IPS-20b (cell line): ENCODE measurements around the gene MBD3L1.

Experiments
- H3K27ac ChIP-seq: one replicate; pipeline ENCODE4 v1.5.1; 2013; ENCODE audit warnings: low read length
- H3K27me3 ChIP-seq: 2 replicates; pipeline ENCODE4 v1.6.1; 2013; ENCODE audit warnings: mild to moderate bottlenecking, low read length, inconsistent platforms; ENCODE audit not compliant: insufficient read depth
- H3K36me3 ChIP-seq: 2 replicates; pipeline ENCODE4 v1.6.1; 2013; ENCODE audit warnings: low read depth, mild to moderate bottlenecking, inconsistent platforms, low read length, moderate library complexity; ENCODE audit not compliant: insufficient read depth
- H3K4me1 ChIP-seq: 2 replicates; pipeline ENCODE4 v1.6.1; 2013; ENCODE audit warnings: mild to moderate bottlenecking, control low read depth, inconsistent platforms, low read length, moderate library complexity; ENCODE audit not compliant: insufficient read depth
- H3K4me3 ChIP-seq: 2 replicates; pipeline ENCODE4 v1.5.1; 2013; ENCODE audit warnings: mild to moderate bottlenecking, low read length, inconsistent platforms
- H3K9ac ChIP-seq: 2 replicates; pipeline ENCODE4 v1.6.1; 2013; ENCODE audit warnings: low read depth, mild to moderate bottlenecking, inconsistent platforms, low read length, moderate library complexity
- H3K9me3 ChIP-seq: 2 replicates; pipeline ENCODE4 v1.6.1; 2013; ENCODE audit warnings: mild to moderate bottlenecking, low read depth, low read length, inconsistent platforms; ENCODE audit not compliant: insufficient read depth

The MBD3L1 gene

GRCh38 chr19:8832132-8833021 is at the start of gene MBD3L1, which contains the start of gene ZNF558:
TSS of gene MBD3L1 (plus strand) at chr19:8832377. CDS start at chr19:8842679, 10,302 bp downstream.
TSS of gene ZNF558 (minus strand) at chr19:8832304. CDS start at chr19:8822659, 9,645 bp downstream.
- Histone ChIP-seq H3K36me3 (peaks cover 5% of the 10 kb centered on the region; the same call in 1 of the 2 replicates), H3K9ac (peak within 1 kb of the TSS; percentile 74), H3K4me3 (peak within 1 kb of the TSS; percentile 85), H3K9me3 (peaks cover 30% of the 10 kb centered on the region; the same call in 1 of the 2 replicates), H3K4me1 (no peaks in the 10 kb centered on the region), H3K27me3 (no peaks in the 10 kb centered on the region), H3K27ac (no peak within 1 kb of the TSS)

DNA sequence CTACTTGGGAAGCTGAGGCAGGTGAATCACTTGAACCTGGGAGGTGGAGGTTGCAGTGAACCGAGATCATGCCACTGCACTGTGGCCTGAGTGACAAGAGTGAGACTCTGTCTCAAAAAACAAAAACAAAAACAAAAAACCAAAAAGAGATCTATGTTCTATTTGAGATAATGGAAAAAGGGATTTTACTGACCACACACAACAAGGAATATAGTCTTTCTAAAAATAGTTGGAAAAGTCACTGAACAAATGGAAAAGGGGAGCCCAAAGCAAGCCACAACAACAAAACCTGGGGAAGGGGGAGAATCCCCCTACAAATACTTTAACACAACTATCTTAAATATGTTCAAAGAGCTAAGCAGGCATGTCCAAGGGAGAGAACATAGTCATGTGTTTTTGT is 37.4 kb upstream of the MBD3L1 start:
- Histone ChIP-seq H3K4me3 (no peak overlapping the region), H3K27ac (no peak overlapping the region), H3K9ac (no peak overlapping the region), H3K27me3 (no peaks in the 10 kb centered on the region), H3K9me3 (peaks cover 28% of the 10 kb centered on the region), H3K36me3 (no peaks in the 10 kb centered on the region), H3K4me1 (no peaks in the 10 kb centered on the region)

DNA sequence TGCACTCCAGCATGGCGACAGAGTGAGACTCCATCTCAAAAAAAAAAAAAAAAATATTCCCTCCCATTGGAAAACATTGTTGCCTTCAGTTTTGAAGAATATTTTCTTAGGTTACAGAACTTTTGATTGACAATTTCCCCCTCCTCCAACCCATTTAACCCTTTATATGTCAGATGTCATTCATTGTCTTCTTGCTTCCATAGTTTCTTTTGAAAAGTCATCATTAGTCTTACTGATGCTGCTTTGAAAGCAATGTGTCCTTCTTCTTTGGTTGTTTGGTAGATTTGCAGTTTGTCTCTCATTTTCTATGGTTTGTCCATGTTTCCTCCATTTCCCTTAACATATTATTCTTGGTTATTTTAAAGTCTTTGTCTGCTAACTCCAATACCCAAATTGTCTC is 25.5 kb upstream of the MBD3L1 start:
- no peaks in the 10 kb centered on the region for H3K4me1 ChIP-seq
- peaks cover 43% of the 10 kb centered on the region for H3K36me3 ChIP-seq
- no peak overlapping the region for H3K4me3 ChIP-seq
- peaks cover 92% of the 10 kb centered on the region for H3K9me3 ChIP-seq
- H3K27ac ChIP-seq, result no peak overlapping the region
- H3K9ac ChIP-seq, result no peak overlapping the region
- H3K27me3 ChIP-seq, result no peaks in the 10 kb centered on the region

GRCh38 chr19:8811315-8812172 is 20.6 kb upstream of the MBD3L1 start:
- Histone ChIP-seq H3K9me3 (peaks cover 96% of the 10 kb centered on the region), H3K9ac (no peak overlapping the region), H3K4me1 (no peaks in the 10 kb centered on the region), H3K27ac (no peak overlapping the region), H3K36me3 (peaks cover 68% of the 10 kb centered on the region), H3K4me3 (0 out of 2 replicates have a peak overlapping the region, but pooled peaks have one; percentile 16), H3K27me3 (no peaks in the 10 kb centered on the region)

GRCh38 chr19:8814176-8814575 is 18.0 kb upstream of the MBD3L1 start:
- Histone ChIP-seq H3K9me3 (peaks cover 96% of the 10 kb centered on the region), H3K36me3 (peaks cover 76% of the 10 kb centered on the region), H3K27me3 (no peaks in the 10 kb centered on the region), H3K9ac (no peak overlapping the region), H3K4me1 (no peaks in the 10 kb centered on the region), H3K27ac (no peak overlapping the region), H3K4me3 (0 out of 2 replicates have a peak overlapping the region, but pooled peaks have one; percentile 15)

DNA sequence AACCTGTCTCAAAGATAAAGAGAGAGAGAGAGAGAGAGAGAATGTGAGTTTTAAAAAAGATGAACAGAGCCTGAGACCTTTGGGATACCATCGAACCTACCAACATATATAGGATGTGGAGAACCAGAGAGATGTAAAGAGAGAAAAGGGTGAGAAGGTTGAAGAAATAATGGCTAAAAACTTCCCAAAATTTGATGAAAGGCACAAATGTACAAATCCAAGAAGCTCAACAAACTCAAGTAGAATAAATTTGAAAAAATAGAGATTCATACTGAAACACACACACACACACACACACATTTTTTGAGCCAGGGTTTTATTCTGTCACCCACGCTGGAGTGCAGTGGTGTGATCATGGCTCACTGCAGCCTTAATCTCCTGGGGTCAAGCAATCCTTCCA is 16.4 kb upstream of the MBD3L1 start:
- no peaks in the 10 kb centered on the region for H3K27me3 ChIP-seq
- H3K27ac ChIP-seq, result no peak overlapping the region
- no peak overlapping the region for H3K4me3 ChIP-seq
- H3K9me3 ChIP-seq, result peaks cover 91% of the 10 kb centered on the region
- H3K4me1 ChIP-seq, result no peaks in the 10 kb centered on the region
- H3K9ac ChIP-seq, result no peak overlapping the region
- peaks cover 81% of the 10 kb centered on the region for H3K36me3 ChIP-seq

GRCh38 chr19:8820234-8820633 is 11.9 kb upstream of the MBD3L1 start:
- Histone ChIP-seq H3K27me3 (no peaks in the 10 kb centered on the region), H3K9me3 (peaks cover 54% of the 10 kb centered on the region), H3K9ac (no peak overlapping the region), H3K27ac (no peak overlapping the region), H3K36me3 (peaks cover 79% of the 10 kb centered on the region), H3K4me1 (no peaks in the 10 kb centered on the region), H3K4me3 (no peak overlapping the region)

DNA sequence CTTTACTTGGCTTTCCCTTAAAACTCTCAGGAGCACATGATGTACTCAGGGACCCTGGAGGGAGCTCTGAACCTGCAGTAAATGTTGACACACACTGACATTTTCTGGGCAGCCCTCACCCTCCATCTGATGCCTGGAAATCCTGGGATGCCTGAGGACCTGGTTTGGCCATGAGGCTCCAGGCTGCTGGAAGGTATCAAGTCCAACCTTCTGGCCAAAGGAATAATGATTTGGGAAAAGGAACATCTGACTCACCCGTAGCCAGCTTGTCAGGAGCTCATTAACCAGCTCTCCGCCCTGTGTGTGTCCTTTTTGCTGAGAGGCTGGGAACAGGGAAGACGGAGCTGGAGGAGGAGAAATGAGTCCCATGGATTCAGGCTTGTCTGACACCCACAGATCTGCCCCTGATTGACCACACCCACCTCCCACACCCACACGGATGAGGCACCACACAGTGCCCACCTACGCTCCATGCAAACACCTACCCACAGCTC is 10.4 kb upstream of the MBD3L1 start:
- Histone ChIP-seq H3K36me3 (peaks cover 73% of the 10 kb centered on the region), H3K27me3 (no peaks in the 10 kb centered on the region), H3K9me3 (peaks cover 51% of the 10 kb centered on the region), H3K4me3 (no peak overlapping the region), H3K27ac (no peak overlapping the region), H3K4me1 (no peaks in the 10 kb centered on the region), H3K9ac (no peak overlapping the region)

- no peaks in the 10 kb centered on the region for H3K27me3 ChIP-seq
- no peak overlapping the region for H3K27ac ChIP-seq
- H3K4me3 ChIP-seq, result no peak overlapping the region
- H3K9ac ChIP-seq, result no peak overlapping the region
- no peaks in the 10 kb centered on the region for H3K4me1 ChIP-seq
- peaks cover 30% of the 10 kb centered on the region; the same call in 1 of the 2 replicates for H3K9me3 ChIP-seq
- H3K36me3 ChIP-seq, result peaks cover 39% of the 10 kb centered on the region
These were observed 5.8 kb upstream of the MBD3L1 start for GRCh38 chr19:8826371-8826770.

GRCh38 chr19:8827277-8827676 is 4.9 kb upstream of the MBD3L1 start:
- H3K9ac ChIP-seq, result no peak overlapping the region
- H3K9me3 ChIP-seq, result peaks cover 30% of the 10 kb centered on the region; the same call in 1 of the 2 replicates
- H3K27me3 ChIP-seq, result no peaks in the 10 kb centered on the region
- peaks cover 30% of the 10 kb centered on the region for H3K36me3 ChIP-seq
- no peak overlapping the region for H3K4me3 ChIP-seq
- H3K4me1 ChIP-seq, result no peaks in the 10 kb centered on the region
- H3K27ac ChIP-seq, result no peak overlapping the region

GRCh38 chr19:8831373-8831772 is 804 bp upstream of the MBD3L1 start:
- Histone ChIP-seq H3K4me3 (peak overlapping the region; percentile 85), H3K4me1 (no peaks in the 10 kb centered on the region), H3K9ac (peak overlapping the region; percentile 74; the same call in 1 of the 2 replicates), H3K9me3 (peaks cover 30% of the 10 kb centered on the region; the same call in 1 of the 2 replicates), H3K27ac (no peak overlapping the region), H3K27me3 (no peaks in the 10 kb centered on the region), H3K36me3 (peaks cover 10% of the 10 kb centered on the region)
